HUES6 (cell line): Measurements from ENCODE around the gene PADI2.

Source experiments
- H3K27ac ChIP-seq: 2 replicates; pipeline ENCODE4 v1.7.0; 2013; ENCODE audit warnings: low read depth, mild to moderate bottlenecking, low read length, inconsistent platforms
- H3K27me3 ChIP-seq: 2 replicates; pipeline ENCODE4 v1.6.1; 2013; ENCODE audit warnings: low read length; ENCODE audit not compliant: control insufficient read depth, insufficient read depth
- H3K36me3 ChIP-seq: 2 replicates; pipeline ENCODE4 v1.6.1; 2013; ENCODE audit warnings: low read length; ENCODE audit not compliant: control insufficient read depth, insufficient read depth
- H3K4me1 ChIP-seq: 2 replicates; pipeline ENCODE4 v1.6.1; 2013; ENCODE audit warnings: low read length; ENCODE audit not compliant: control insufficient read depth, insufficient read depth
- H3K4me3 ChIP-seq: 2 replicates; pipeline ENCODE4 v1.5.1; 2013; ENCODE audit warnings: low read depth, low read length
- H3K9ac ChIP-seq: one replicate; pipeline ENCODE4 v1.6.1; 2013; ENCODE audit warnings: mild to moderate bottlenecking, low read length
- H3K9me3 ChIP-seq: 2 replicates; pipeline ENCODE4 v1.6.1; 2013; ENCODE audit warnings: low read depth, low read length; ENCODE audit not compliant: control insufficient read depth, insufficient read depth

Gene PADI2

GRCh38 chr1:17139637-17140036, 20.4 kb upstream of the PADI2 start:
- H3K27me3 ChIP-seq, result no peaks in the 10 kb centered on the region
- peaks cover 8% of the 10 kb centered on the region for H3K9me3 ChIP-seq
- H3K9ac ChIP-seq, result no peak overlapping the region
- H3K36me3 ChIP-seq, result no peaks in the 10 kb centered on the region
- H3K4me1 ChIP-seq, result no peaks in the 10 kb centered on the region
- H3K4me3 ChIP-seq, result no peak overlapping the region
- H3K27ac ChIP-seq, result no peak overlapping the region

GRCh38 chr1:17137441-17137840, 18.2 kb upstream of the PADI2 start:
- Histone ChIP-seq H3K4me1 (no peaks in the 10 kb centered on the region), H3K4me3 (no peak overlapping the region), H3K36me3 (no peaks in the 10 kb centered on the region), H3K27ac (no peak overlapping the region), H3K27me3 (no peaks in the 10 kb centered on the region), H3K9me3 (peaks cover 8% of the 10 kb centered on the region), H3K9ac (no peak overlapping the region)

GRCh38 chr1:17136936-17137335, 17.7 kb upstream of the PADI2 start:
- peaks cover 8% of the 10 kb centered on the region for H3K9me3 ChIP-seq
- no peak overlapping the region for H3K4me3 ChIP-seq
- no peak overlapping the region for H3K9ac ChIP-seq
- H3K27ac ChIP-seq, result no peak overlapping the region
- no peaks in the 10 kb centered on the region for H3K4me1 ChIP-seq
- no peaks in the 10 kb centered on the region for H3K36me3 ChIP-seq
- H3K27me3 ChIP-seq, result no peaks in the 10 kb centered on the region

- Histone ChIP-seq H3K4me3 (no peak overlapping the region), H3K9me3 (peaks cover 8% of the 10 kb centered on the region), H3K4me1 (no peaks in the 10 kb centered on the region), H3K27me3 (no peaks in the 10 kb centered on the region), H3K36me3 (no peaks in the 10 kb centered on the region), H3K9ac (no peak overlapping the region), H3K27ac (no peak overlapping the region)
Measured at GRCh38 chr1:17136145-17136544, 16.9 kb upstream of the PADI2 start.

GRCh38 chr1:17135530-17135929, 16.3 kb upstream of the PADI2 start:
- no peaks in the 10 kb centered on the region for H3K27me3 ChIP-seq
- no peaks in the 10 kb centered on the region for H3K36me3 ChIP-seq
- H3K9me3 ChIP-seq, result peaks cover 8% of the 10 kb centered on the region
- H3K9ac ChIP-seq, result no peak overlapping the region
- no peak overlapping the region for H3K27ac ChIP-seq
- H3K4me1 ChIP-seq, result peaks cover 3% of the 10 kb centered on the region; the same call in 1 of the 2 replicates
- H3K4me3 ChIP-seq, result no peak overlapping the region

- Histone ChIP-seq H3K36me3 (no peaks in the 10 kb centered on the region), H3K27ac (no peak overlapping the region)
Measured at GRCh38 chr1:17134724-17135123, 15.5 kb upstream of the PADI2 start.

GRCh38 chr1:17134034-17134433, 14.8 kb upstream of the PADI2 start:
- no peak overlapping the region for H3K9ac ChIP-seq
- H3K27ac ChIP-seq, result no peak overlapping the region
- no peaks in the 10 kb centered on the region for H3K36me3 ChIP-seq
- H3K4me1 ChIP-seq, result peaks cover 16% of the 10 kb centered on the region; the same call in 1 of the 2 replicates
- H3K27me3 ChIP-seq, result no peaks in the 10 kb centered on the region
- peaks cover 8% of the 10 kb centered on the region for H3K9me3 ChIP-seq
- no peak overlapping the region for H3K4me3 ChIP-seq

More at GRCh38 chr1:17134724-17135123, 15.5 kb upstream of the PADI2 start:
- Histone ChIP-seq H3K9me3 (peaks cover 8% of the 10 kb centered on the region), H3K4me3 (no peak overlapping the region), H3K4me1 (peaks cover 10% of the 10 kb centered on the region; the same call in 1 of the 2 replicates), H3K27me3 (no peaks in the 10 kb centered on the region), H3K9ac (no peak overlapping the region)

GRCh38 chr1:17130138-17130635, 10.9 kb upstream of the PADI2 start:
- Histone ChIP-seq H3K9me3 (no peaks in the 10 kb centered on the region), H3K4me1 (peaks cover 29% of the 10 kb centered on the region), H3K36me3 (no peaks in the 10 kb centered on the region), H3K27ac (peak overlapping the region; percentile 32), H3K4me3 (no peak overlapping the region), H3K9ac (no peak overlapping the region), H3K27me3 (no peaks in the 10 kb centered on the region)

GRCh38 chr1:17128361-17128760, 9.1 kb upstream of the PADI2 start:
- H3K36me3 ChIP-seq, result no peaks in the 10 kb centered on the region
- no peaks in the 10 kb centered on the region for H3K9me3 ChIP-seq
- no peak overlapping the region for H3K4me3 ChIP-seq
- no peaks in the 10 kb centered on the region for H3K27me3 ChIP-seq
- peaks cover 29% of the 10 kb centered on the region for H3K4me1 ChIP-seq
- peak overlapping the region; percentile 12; the same call in 1 of the 2 replicates for H3K27ac ChIP-seq
- H3K9ac ChIP-seq, result no peak overlapping the region

- Histone ChIP-seq H3K9me3 (no peaks in the 10 kb centered on the region), H3K27me3 (no peaks in the 10 kb centered on the region), H3K36me3 (no peaks in the 10 kb centered on the region), H3K4me1 (peaks cover 31% of the 10 kb centered on the region), H3K4me3 (no peak overlapping the region), H3K27ac (peak overlapping the region; percentile 5; the same call in 1 of the 2 replicates), H3K9ac (peak overlapping the region; percentile 30)
Measured at GRCh38 chr1:17125756-17126237, 6.5 kb upstream of the PADI2 start.

GRCh38 chr1:17123196-17124045, 4.2 kb upstream of the PADI2 start:
- no peak overlapping the region for H3K4me3 ChIP-seq
- H3K4me1 ChIP-seq, result peaks cover 23% of the 10 kb centered on the region
- no peaks in the 10 kb centered on the region for H3K36me3 ChIP-seq
- no peak overlapping the region for H3K27ac ChIP-seq
- H3K9ac ChIP-seq, result no peak overlapping the region
- H3K27me3 ChIP-seq, result peaks cover 18% of the 10 kb centered on the region
- H3K9me3 ChIP-seq, result no peaks in the 10 kb centered on the region
